HEK293 (cell line): ENCODE results near the gene MYO1B.

Source experiments
- CTCF ChIA-PET: fragments of 350-600 bp; formaldehyde crosslinking; extraction: SDS; loops from one replicate; lab custom pipeline; 2021; ENCODE audit warnings: antibody characterized with exemption; lab: Yijun Ruan, JAX
- POLR2A ChIA-PET: fragments of 300-600 bp; formaldehyde crosslinking; extraction: SDS; loops from one replicate; lab custom pipeline; 2020; ENCODE audit warnings: antibody characterized with exemption, inconsistent platforms; lab: Yijun Ruan, JAX
- H3K27ac ChIP-seq: fragments of 200-500 bp; sonication (Bioruptor generic); 2 replicates; pipeline ENCODE4 v1.5.1; 2014; ENCODE audit warnings: low read depth, low read length, control low read depth, inconsistent platforms; ENCODE audit errors: extremely low read depth
- H3K36me3 ChIP-seq, 2 experiments: fragments of 200-500 bp in 1 of 2; sonication (Bioruptor generic) in 1 of 2; 1 replicate in 1 of 2; 2 replicates in 1 of 2; pipeline ENCODE4 v1.5.1; 2014 to 2017; ENCODE audit warnings: inconsistent platforms in 2 of 2, low read length in 2 of 2; ENCODE audit not compliant: control insufficient read depth in 2 of 2, insufficient read depth in 1 of 2
- H3K4me1 ChIP-seq: fragments of 200-500 bp; sonication (Bioruptor generic); 2 replicates; pipeline ENCODE4 v1.5.1; 2014; ENCODE audit warnings: mild to moderate bottlenecking, low read length, inconsistent platforms; ENCODE audit not compliant: control insufficient read depth, insufficient read depth
- H3K4me3 ChIP-seq: 2 replicates; pipeline ENCODE4 v1.5.1; 2011; ENCODE audit warnings: low read depth, mild to moderate bottlenecking, control low read depth, low read length, moderate library complexity
- H3K9me3 ChIP-seq: fragments of 200-500 bp; sonication (Bioruptor generic); 2 replicates; pipeline ENCODE4 v1.5.1; 2014; ENCODE audit warnings: low read depth, low read length, inconsistent platforms; ENCODE audit not compliant: control insufficient read depth, insufficient read depth
- BCL11B ChIP-seq: fragments of 450-650 bp; formaldehyde crosslinking; IDR thresholded peaks from 2 replicates; pipeline ENCODE4 v1.5.1; 2016; ENCODE audit warnings: low read depth, missing biosample characterization, missing genetic modification characterization
- ELK4 ChIP-seq: IDR thresholded peaks from 2 replicates; pipeline ENCODE4 v1.6.1; 2011; ENCODE audit warnings: mild to moderate bottlenecking, low read depth, low read length, borderline replicate concordance
- GLIS1 ChIP-seq: fragments of 450-650 bp; formaldehyde crosslinking; IDR thresholded peaks from 2 replicates; pipeline ENCODE4 v1.5.1; 2016; ENCODE audit warnings: missing biosample characterization, missing genetic modification characterization
- YY1 ChIP-seq: fragments of 450-650 bp; formaldehyde crosslinking; IDR thresholded peaks from 2 replicates; pipeline ENCODE4 v1.5.1; 2018; ENCODE audit warnings: missing biosample characterization, missing genetic modification characterization
- ZBTB7A ChIP-seq: fragments of 450-650 bp; formaldehyde crosslinking; IDR thresholded peaks from 2 replicates; pipeline ENCODE4 v1.5.1; 2016; ENCODE audit warnings: low read depth, missing biosample characterization, missing genetic modification characterization
- ZNF23 ChIP-seq: fragments of 450-650 bp; formaldehyde crosslinking; IDR thresholded peaks from 2 replicates; pipeline ENCODE4 v1.5.1; 2016; ENCODE audit warnings: missing biosample characterization, missing genetic modification characterization, borderline replicate concordance
- ZNF24 ChIP-seq: fragments of 450-650 bp; formaldehyde crosslinking; IDR thresholded peaks from 2 replicates; pipeline ENCODE4 v1.5.1; 2016; ENCODE audit warnings: missing biosample characterization, missing genetic modification characterization
- ZNF341 ChIP-seq: fragments of 450-650 bp; formaldehyde crosslinking; IDR thresholded peaks from 2 replicates; pipeline ENCODE4; 2016; ENCODE audit warnings: low read depth, missing biosample characterization, missing genetic modification characterization
- ZNF366 ChIP-seq: fragments of 450-650 bp; formaldehyde crosslinking; conservative IDR thresholded peaks from 2 replicates; pipeline ENCODE4 v1.5.1; 2016; ENCODE audit warnings: missing biosample characterization, missing genetic modification characterization
- ZNF692 ChIP-seq: fragments of 450-650 bp; formaldehyde crosslinking; IDR thresholded peaks from 2 replicates; pipeline ENCODE4 v1.5.1; 2016; ENCODE audit warnings: missing biosample characterization, missing genetic modification characterization
- ZNF785 ChIP-seq: fragments of 450-650 bp; formaldehyde crosslinking; IDR thresholded peaks from 2 replicates; pipeline ENCODE4 v1.5.1; 2016; ENCODE audit warnings: missing biosample characterization, missing genetic modification characterization
- TF ChIP-seq, protein P1 (sequence below): fragments of 450-650 bp; formaldehyde crosslinking; IDR thresholded peaks from 2 replicates; pipeline ENCODE4 v1.5.1; 2016; ENCODE audit warnings: missing biosample characterization, missing genetic modification characterization
- TF ChIP-seq, protein P2 (sequence below): fragments of 450-650 bp; IDR thresholded peaks from 2 replicates; pipeline ENCODE4 v1.5.1; 2018; ENCODE audit warnings: missing biosample characterization, mild to moderate bottlenecking, missing genetic modification characterization
- TF ChIP-seq, protein P3 (sequence below): fragments of 450-650 bp; formaldehyde crosslinking; IDR thresholded peaks from 2 replicates; pipeline ENCODE4 v1.5.1; 2017; ENCODE audit warnings: missing biosample characterization, missing genetic modification characterization
- TF ChIP-seq, protein P4 (sequence below): fragments of 450-650 bp; formaldehyde crosslinking; IDR thresholded peaks from 2 replicates; pipeline ENCODE4 v1.5.1; 2016; ENCODE audit warnings: missing biosample characterization, missing genetic modification characterization

MYO1B gene

GRCh38 chr2:191301971-191302370 lies 56.8 kb downstream of the MYO1B start:
- Histone ChIP-seq H3K27ac (no peak overlapping the region), H3K4me3 (no peak overlapping the region), H3K36me3 (no peaks in the 10 kb centered on the region), H3K4me1 (no peaks in the 10 kb centered on the region), H3K9me3 (no peaks in the 10 kb centered on the region)
- TF ChIP-seq ZNF366 (tag by site-specific recombination) (no peak), YY1 (tag by site-specific recombination) (no peak), ZNF23 (no peak), ELK4 (no peak), ZNF24 (tag by site-specific recombination) (no peak), ZNF692 (tag by site-specific recombination) (no peak), BCL11B (tag by site-specific recombination) (no peak)
- TF ChIP-seq, protein P1, sequence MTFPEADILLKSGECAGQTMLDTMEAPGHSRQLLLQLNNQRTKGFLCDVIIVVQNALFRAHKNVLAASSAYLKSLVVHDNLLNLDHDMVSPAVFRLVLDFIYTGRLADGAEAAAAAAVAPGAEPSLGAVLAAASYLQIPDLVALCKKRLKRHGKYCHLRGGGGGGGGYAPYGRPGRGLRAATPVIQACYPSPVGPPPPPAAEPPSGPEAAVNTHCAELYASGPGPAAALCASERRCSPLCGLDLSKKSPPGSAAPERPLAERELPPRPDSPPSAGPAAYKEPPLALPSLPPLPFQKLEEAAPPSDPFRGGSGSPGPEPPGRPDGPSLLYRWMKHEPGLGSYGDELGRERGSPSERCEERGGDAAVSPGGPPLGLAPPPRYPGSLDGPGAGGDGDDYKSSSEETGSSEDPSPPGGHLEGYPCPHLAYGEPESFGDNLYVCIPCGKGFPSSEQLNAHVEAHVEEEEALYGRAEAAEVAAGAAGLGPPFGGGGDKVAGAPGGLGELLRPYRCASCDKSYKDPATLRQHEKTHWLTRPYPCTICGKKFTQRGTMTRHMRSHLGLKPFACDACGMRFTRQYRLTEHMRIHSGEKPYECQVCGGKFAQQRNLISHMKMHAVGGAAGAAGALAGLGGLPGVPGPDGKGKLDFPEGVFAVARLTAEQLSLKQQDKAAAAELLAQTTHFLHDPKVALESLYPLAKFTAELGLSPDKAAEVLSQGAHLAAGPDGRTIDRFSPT (tag by site-specific recombination) = no peak
- TF ChIP-seq, protein P2, sequence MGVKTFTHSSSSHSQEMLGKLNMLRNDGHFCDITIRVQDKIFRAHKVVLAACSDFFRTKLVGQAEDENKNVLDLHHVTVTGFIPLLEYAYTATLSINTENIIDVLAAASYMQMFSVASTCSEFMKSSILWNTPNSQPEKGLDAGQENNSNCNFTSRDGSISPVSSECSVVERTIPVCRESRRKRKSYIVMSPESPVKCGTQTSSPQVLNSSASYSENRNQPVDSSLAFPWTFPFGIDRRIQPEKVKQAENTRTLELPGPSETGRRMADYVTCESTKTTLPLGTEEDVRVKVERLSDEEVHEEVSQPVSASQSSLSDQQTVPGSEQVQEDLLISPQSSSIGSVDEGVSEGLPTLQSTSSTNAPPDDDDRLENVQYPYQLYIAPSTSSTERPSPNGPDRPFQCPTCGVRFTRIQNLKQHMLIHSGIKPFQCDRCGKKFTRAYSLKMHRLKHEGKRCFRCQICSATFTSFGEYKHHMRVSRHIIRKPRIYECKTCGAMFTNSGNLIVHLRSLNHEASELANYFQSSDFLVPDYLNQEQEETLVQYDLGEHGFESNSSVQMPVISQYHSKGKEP = no peak
- TF ChIP-seq, protein P3, sequence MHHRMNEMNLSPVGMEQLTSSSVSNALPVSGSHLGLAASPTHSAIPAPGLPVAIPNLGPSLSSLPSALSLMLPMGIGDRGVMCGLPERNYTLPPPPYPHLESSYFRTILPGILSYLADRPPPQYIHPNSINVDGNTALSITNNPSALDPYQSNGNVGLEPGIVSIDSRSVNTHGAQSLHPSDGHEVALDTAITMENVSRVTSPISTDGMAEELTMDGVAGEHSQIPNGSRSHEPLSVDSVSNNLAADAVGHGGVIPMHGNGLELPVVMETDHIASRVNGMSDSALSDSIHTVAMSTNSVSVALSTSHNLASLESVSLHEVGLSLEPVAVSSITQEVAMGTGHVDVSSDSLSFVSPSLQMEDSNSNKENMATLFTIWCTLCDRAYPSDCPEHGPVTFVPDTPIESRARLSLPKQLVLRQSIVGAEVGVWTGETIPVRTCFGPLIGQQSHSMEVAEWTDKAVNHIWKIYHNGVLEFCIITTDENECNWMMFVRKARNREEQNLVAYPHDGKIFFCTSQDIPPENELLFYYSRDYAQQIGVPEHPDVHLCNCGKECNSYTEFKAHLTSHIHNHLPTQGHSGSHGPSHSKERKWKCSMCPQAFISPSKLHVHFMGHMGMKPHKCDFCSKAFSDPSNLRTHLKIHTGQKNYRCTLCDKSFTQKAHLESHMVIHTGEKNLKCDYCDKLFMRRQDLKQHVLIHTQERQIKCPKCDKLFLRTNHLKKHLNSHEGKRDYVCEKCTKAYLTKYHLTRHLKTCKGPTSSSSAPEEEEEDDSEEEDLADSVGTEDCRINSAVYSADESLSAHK = no peak
- TF ChIP-seq, protein P4, sequence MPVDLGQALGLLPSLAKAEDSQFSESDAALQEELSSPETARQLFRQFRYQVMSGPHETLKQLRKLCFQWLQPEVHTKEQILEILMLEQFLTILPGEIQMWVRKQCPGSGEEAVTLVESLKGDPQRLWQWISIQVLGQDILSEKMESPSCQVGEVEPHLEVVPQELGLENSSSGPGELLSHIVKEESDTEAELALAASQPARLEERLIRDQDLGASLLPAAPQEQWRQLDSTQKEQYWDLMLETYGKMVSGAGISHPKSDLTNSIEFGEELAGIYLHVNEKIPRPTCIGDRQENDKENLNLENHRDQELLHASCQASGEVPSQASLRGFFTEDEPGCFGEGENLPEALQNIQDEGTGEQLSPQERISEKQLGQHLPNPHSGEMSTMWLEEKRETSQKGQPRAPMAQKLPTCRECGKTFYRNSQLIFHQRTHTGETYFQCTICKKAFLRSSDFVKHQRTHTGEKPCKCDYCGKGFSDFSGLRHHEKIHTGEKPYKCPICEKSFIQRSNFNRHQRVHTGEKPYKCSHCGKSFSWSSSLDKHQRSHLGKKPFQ (tag by site-specific recombination) = no peak
- ChIA-PET POLR2A (no interaction called here), CTCF (interaction anchor here (0.6 to 1.9 kb wide), 7 partner anchors 13 to 199 kb away, joined by 3 to 8 read pairs (median 4); no protein-coding TSS in a partner anchor)

GRCh38 chr2:191302459-191303139 lies 57.4 kb downstream of the MYO1B start:
- Histone ChIP-seq H3K27ac (no peak overlapping the region), H3K36me3 (no peaks in the 10 kb centered on the region), H3K4me3 (no peak overlapping the region)
- TF ChIP-seq GLIS1 (tag by site-specific recombination) (no peak), ZBTB7A (tag by site-specific recombination) (no peak), ZNF341 (no peak), ZNF785 (tag by site-specific recombination) (no peak)
- TF ChIP-seq, all 188 proteins: peak for 0
- CTCF ChIA-PET = interaction anchor here (0.6 to 1.9 kb wide), 8 partner anchors 11 to 199 kb away, joined by 3 to 8 read pairs (median 4); no protein-coding TSS in a partner anchor
- no peaks in the 10 kb centered on the region for H3K9me3 ChIP-seq
- H3K4me1 ChIP-seq = no peaks in the 10 kb centered on the region
- POLR2A ChIA-PET = no interaction called here
